K562 (cell line): ENCODE data around the gene SNX9. TPM values are rescaled to one million over a fixed set of nuclear protein-coding genes. Genes with fewer than 3 reads are reported as not detected.

ENCODE experiments used
- DNMT1 ChIP-seq: fragments of 450-650 bp; IDR thresholded peaks from 2 replicates; pipeline ENCODE4 v1.6.1; 2016; ENCODE audit warnings: antibody characterized with exemption, mild to moderate bottlenecking
- E2F3 ChIP-seq: fragments of 250-450 bp; sonication (Bioruptor Pico); IDR thresholded peaks from 2 replicates; pipeline ENCODE4 v1.4.0; 2020; ENCODE audit warnings: mild to moderate bottlenecking
- HES1 ChIP-seq: fragments of 450-650 bp; IDR thresholded peaks from 2 replicates; pipeline ENCODE4 v1.6.1; 2016; ENCODE audit warnings: low read depth, mild to moderate bottlenecking, moderate library complexity
- NKRF ChIP-seq: fragments of 450-650 bp; IDR thresholded peaks from 2 replicates; pipeline ENCODE4 v1.6.1; 2016; ENCODE audit warnings: borderline replicate concordance
- POLR2AphosphoS2 ChIP-seq: IDR thresholded peaks from 2 replicates; pipeline ENCODE4 v1.6.1; 2012; ENCODE audit warnings: low read length, improper control_type of control experiment
- SMAD1 ChIP-seq: fragments of 150-350 bp; IDR thresholded peaks from 2 replicates; pipeline ENCODE4 v1.6.1; 2014; ENCODE audit warnings: low read length, low read depth; ENCODE audit not compliant: partially characterized antibody
- SMAD4 ChIP-seq: fragments of 250-450 bp; sonication (Bioruptor Pico); conservative IDR thresholded peaks from 2 replicates; pipeline ENCODE4 v1.8.0; 2021; ENCODE audit warnings: inconsistent platforms, mild to moderate bottlenecking, moderate library complexity
- SMARCA5 ChIP-seq: fragments of 450-650 bp; IDR thresholded peaks from 2 replicates; pipeline ENCODE4 v1.6.1; 2016
- ZBTB5 ChIP-seq: fragments of 450-650 bp; IDR thresholded peaks from 2 replicates; pipeline ENCODE4 v1.6.1; 2017; ENCODE audit warnings: antibody characterized with exemption
- ZNF143 ChIP-seq: sonication (generic); formaldehyde crosslinking; IDR thresholded peaks from 2 replicates; pipeline ENCODE4 v1.9.0; 2022; ENCODE audit warnings: mild to moderate bottlenecking, missing genetic modification reagents
- ZNF407 ChIP-seq: fragments of 450-650 bp; IDR thresholded peaks from 2 replicates; pipeline ENCODE4 v1.6.1; 2016; ENCODE audit warnings: low read depth
- ZNF696 ChIP-seq: fragments of 250-450 bp; sonication (Bioruptor Pico); conservative IDR thresholded peaks from 2 replicates; pipeline ENCODE4 v1.4.0; 2020; ENCODE audit warnings: mild to moderate bottlenecking, moderate library complexity
- polyA plus RNA-seq, 8 experiments: library from polyadenylated mRNA; depleted of rRNA in 4 of 8; stranded (reverse) in 5 of 8; unstranded in 3 of 8; fragments of >200 nt; fragmentation: Nextera tagmentation in 2 of 8; fragmentation: Illumina TruSeq in 1 of 8; extraction: Ambion mirVana in 2 of 8; extraction: Trizol in 1 of 8; gene quantifications; 2 replicates each; pipeline versions ENCODE4 v1.2.1 to v1.2.3, GENCODE V29; 2011 to 2014; ENCODE audit warnings: inconsistent platforms in 1 of 8, missing spikeins in 1 of 8
- total RNA-seq, 7 experiments: library from RNA; depleted of rRNA in 6 of 7; stranded (reverse); fragments of >200 nt in 6 of 7; fragmentation: Illumina TruSeq in 2 of 7; extraction: Trizol in 2 of 7; gene quantifications; 2 replicates each; pipeline versions ENCODE4 v1.2.1 to v1.2.3, GENCODE V29; 2011 to 2021; ENCODE audit warnings: low replicate concordance in 1 of 7
- TF ChIP-seq, protein P1 (sequence below), 3 experiments: IDR thresholded peaks in 2 of 3; conservative IDR thresholded peaks in 1 of 3; 2 replicates each; pipeline ENCODE4 v1.5.1; 2011 to 2012; ENCODE audit warnings: low read length in 3 of 3, mild to moderate bottlenecking in 3 of 3, control low read depth in 2 of 3, improper control_type of control experiment in 1 of 3, inconsistent platforms in 1 of 3, low read depth in 1 of 3, mixed read lengths in 1 of 3, moderate library complexity in 1 of 3; ENCODE audit not compliant: insufficient read depth in 2 of 3

Gene SNX9
- total and polyA plus RNA-seq, 9 of the 15 experiments (the other 6 are each of a cell fraction or from before 2014, with no cell fraction given), result 6.0 to 81.7 (median 57.1) TPM

- no peak for TF ChIP-seq ZNF407
- no peak for TF ChIP-seq ZNF143 (CRISPR knock-in tag)
- no peak for TF ChIP-seq E2F3
- no peak for TF ChIP-seq HES1
- TF ChIP-seq SMAD4 (CRISPR knock-in tag), result peak; percentile 39; the same call in 1 of the 2 replicates
- TF ChIP-seq SMAD1, result no peak
- TF ChIP-seq, protein P1, sequence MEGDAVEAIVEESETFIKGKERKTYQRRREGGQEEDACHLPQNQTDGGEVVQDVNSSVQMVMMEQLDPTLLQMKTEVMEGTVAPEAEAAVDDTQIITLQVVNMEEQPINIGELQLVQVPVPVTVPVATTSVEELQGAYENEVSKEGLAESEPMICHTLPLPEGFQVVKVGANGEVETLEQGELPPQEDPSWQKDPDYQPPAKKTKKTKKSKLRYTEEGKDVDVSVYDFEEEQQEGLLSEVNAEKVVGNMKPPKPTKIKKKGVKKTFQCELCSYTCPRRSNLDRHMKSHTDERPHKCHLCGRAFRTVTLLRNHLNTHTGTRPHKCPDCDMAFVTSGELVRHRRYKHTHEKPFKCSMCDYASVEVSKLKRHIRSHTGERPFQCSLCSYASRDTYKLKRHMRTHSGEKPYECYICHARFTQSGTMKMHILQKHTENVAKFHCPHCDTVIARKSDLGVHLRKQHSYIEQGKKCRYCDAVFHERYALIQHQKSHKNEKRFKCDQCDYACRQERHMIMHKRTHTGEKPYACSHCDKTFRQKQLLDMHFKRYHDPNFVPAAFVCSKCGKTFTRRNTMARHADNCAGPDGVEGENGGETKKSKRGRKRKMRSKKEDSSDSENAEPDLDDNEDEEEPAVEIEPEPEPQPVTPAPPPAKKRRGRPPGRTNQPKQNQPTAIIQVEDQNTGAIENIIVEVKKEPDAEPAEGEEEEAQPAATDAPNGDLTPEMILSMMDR (IDR thresholded peaks at IDR 0.05 in 2 of 3, conservative IDR thresholded peaks at IDR 0.05 in 1 of 3; ENCODE audit: insufficient read depth in 2 of 3, low read depth in 1 of 3, low read length in 3 of 3), result no peak
- no peak for TF ChIP-seq NKRF
- no peak; the same call in 1 of the 2 replicates for TF ChIP-seq ZBTB5
- TF ChIP-seq ZNF696 (CRISPR knock-in tag), result no peak
- TF ChIP-seq POLR2AphosphoS2, result no peak
- TF ChIP-seq SMARCA5, result no peak
- TF ChIP-seq DNMT1, result no peak
These were observed 18.3 kb downstream of the SNX9 start (continued) for GRCh38 chr6:157841211-157841840.
